AG10803 (cell line): Measurements from ENCODE around the gene TAF3.
"Not testable (repeated sequence)": the region's sequence is repeated elsewhere in the genome, so short reads cannot be mapped to it uniquely, and the experiment has no call there.

Experiments used
- DNase-seq: peaks from one replicate; pipeline ENCODE4 v3.0.0; 2010; ENCODE audit warnings: low read depth
- H3K4me3 ChIP-seq: 2 replicates; pipeline ENCODE4 v1.5.1; 2011; ENCODE audit warnings: mild to moderate bottlenecking, low read length, control low read depth
- TF ChIP-seq, protein P1 (sequence below): conservative IDR thresholded peaks from 2 replicates; pipeline ENCODE4 v1.5.1; 2011; ENCODE audit warnings: mild to moderate bottlenecking, low read length, control low read depth, inconsistent platforms

Gene TAF3

GRCh38 chr10:7797582-7797981 lies 20.7 kb upstream of the TAF3 start:
- no peak overlapping the region for H3K4me3 ChIP-seq
- TF ChIP-seq, protein P1, sequence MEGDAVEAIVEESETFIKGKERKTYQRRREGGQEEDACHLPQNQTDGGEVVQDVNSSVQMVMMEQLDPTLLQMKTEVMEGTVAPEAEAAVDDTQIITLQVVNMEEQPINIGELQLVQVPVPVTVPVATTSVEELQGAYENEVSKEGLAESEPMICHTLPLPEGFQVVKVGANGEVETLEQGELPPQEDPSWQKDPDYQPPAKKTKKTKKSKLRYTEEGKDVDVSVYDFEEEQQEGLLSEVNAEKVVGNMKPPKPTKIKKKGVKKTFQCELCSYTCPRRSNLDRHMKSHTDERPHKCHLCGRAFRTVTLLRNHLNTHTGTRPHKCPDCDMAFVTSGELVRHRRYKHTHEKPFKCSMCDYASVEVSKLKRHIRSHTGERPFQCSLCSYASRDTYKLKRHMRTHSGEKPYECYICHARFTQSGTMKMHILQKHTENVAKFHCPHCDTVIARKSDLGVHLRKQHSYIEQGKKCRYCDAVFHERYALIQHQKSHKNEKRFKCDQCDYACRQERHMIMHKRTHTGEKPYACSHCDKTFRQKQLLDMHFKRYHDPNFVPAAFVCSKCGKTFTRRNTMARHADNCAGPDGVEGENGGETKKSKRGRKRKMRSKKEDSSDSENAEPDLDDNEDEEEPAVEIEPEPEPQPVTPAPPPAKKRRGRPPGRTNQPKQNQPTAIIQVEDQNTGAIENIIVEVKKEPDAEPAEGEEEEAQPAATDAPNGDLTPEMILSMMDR = no peak
- DNase-seq = peak; percentile 91

DNA sequence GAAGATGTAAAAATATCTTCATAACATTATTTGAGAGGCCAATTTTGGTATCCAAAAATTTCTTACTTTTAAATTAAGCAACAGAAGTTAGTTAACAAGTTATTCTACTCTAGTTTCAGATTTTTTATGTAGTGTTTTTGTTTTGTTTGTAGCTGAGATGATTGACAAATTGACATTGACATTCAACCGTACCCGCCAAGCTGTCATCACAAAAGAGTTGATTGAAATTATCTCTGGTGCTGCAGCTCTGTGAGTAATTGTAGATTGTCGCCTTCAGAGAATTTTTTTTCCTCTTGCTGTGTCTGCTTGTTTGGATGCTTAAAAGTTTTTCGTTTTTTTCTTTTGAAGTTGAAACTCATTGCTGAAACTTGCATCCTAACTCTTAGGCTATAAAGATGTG lies 15.7 kb upstream of the TAF3 start:
- DNase-seq = no peak
- TF ChIP-seq, protein P1 = no peak
- no peak overlapping the region for H3K4me3 ChIP-seq

- TF ChIP-seq, protein P1 = no peak
- H3K4me3 ChIP-seq = no peak overlapping the region
- DNase-seq = no peak
Measured at GRCh38 chr10:7804216-7804615, 14.1 kb upstream of the TAF3 start.

DNA sequence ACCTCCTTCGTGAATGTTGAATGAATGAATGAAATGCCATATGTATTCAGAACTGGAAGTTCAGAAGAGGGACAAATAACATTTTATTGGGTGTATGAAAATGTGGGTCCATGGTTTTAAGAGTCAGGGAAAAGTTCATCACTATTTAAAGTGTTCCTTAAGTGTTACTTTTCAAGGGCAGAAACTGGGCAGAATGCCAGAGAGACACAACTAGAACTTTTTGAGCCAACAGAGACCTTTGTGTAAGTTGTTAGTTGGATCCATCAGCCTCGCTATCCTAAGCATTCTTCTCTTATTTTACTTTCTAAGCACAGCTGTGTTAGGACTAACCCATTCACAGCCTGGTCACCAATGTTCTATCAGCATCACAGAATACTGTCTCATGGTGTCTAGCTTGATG lies 13.6 kb upstream of the TAF3 start:
- DNase-seq = no peak
- TF ChIP-seq, protein P1 = no peak
- no peak overlapping the region for H3K4me3 ChIP-seq

DNA sequence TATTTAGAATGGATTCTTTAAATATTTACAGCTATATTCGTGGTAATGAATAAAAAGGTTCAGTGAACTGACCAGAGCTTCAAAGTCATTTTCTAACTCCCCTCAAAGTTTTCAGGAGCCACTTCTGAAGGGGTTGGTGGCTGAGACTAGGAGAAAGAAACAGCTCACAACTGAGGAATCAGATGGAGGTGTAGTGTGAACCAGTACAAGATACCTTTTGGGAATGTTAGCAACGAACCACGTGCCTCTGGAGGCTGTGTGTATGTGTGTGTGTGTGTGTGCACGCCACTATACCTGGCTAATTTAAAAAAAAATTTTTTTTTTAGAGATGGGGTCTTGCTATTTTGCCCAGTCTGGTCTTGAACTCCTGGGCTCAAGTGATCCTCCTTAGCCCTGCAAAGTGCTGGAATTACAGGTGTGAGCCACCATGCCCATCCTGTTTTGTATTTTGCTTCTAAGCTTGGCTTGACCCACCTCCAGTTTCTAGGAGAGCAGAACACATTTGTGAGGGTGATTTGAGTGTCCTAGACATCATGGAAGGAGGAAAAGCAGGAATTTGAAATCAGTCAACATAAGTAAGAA lies 9.5 kb upstream of the TAF3 start:
- no peak overlapping the region for H3K4me3 ChIP-seq
- no peak for DNase-seq
- TF ChIP-seq, protein P1 = no peak

GRCh38 chr10:7810443-7810842 lies 7.9 kb upstream of the TAF3 start:
- DNase-seq = no peak
- TF ChIP-seq, protein P1 = no peak
- no peak overlapping the region for H3K4me3 ChIP-seq

GRCh38 chr10:7811000-7811399 lies 7.3 kb upstream of the TAF3 start:
- no peak overlapping the region for H3K4me3 ChIP-seq
- TF ChIP-seq, protein P1 = no peak
- no peak for DNase-seq

- DNase-seq, H3K4me3 ChIP-seq: not testable (repeated sequence)
Measured at GRCh38 chr10:7811743-7812142, 6.6 kb upstream of the TAF3 start.
